ENCODE results near the gene ASMTL. TPM values are rescaled to one million over a fixed set of nuclear protein-coding genes. Genes with fewer than 3 reads are reported as not detected.
"Not testable (repeated sequence)": the region's sequence is repeated elsewhere in the genome, so short reads cannot be mapped to it uniquely, and the experiment has no call there.

Gene ASMTL
- total RNA-seq, 8 experiments from 2014 or later, result 15.1 to 46.3 (median 23.4) TPM

- Histone ChIP-seq H3K4me3 (no peak overlapping the region), H3K4me1 (replicated peaks in 1 of 2) (no peaks in the 10 kb centered on the region), H3K27ac (no peak overlapping the region)
- WGBS, 10 experiments, result 0% methylated on average over 3 of the region's 3 CpGs; no CpG with 5 or more reads in 9 of the 10 experiments
- in situ Hi-C loops (cut with MboI; ENCODE audit: low pct_unique_long_range_greater_than_20kb in 2 of 9, low sequenced_read_pairs in 9 of 9, unreplicated experiment in 9 of 9), result no loop called here
- no peak for ATAC-seq (replicated peaks in 6 of 8)
Measured at GRCh38 chrX:1488141-1488540, 35.4 kb upstream of the ASMTL start.

- in situ Hi-C loops (cut with MboI; ENCODE audit: low pct_unique_long_range_greater_than_20kb in 2 of 9, low sequenced_read_pairs in 9 of 9, unreplicated experiment in 9 of 9), result no loop called here
- ATAC-seq (replicated peaks in 6 of 8), result no peak
- Histone ChIP-seq H3K4me3 (no peak overlapping the region), H3K4me1 (replicated peaks in 1 of 2) (no peaks in the 10 kb centered on the region), H3K27ac (no peak overlapping the region)
- whole genome bisulfite sequencing, 10 experiments, result 0 to 95% (median 82%) methylated on average over 1 to 3 of the region's 5 CpGs; no CpG with 5 or more reads in 4 of the 10 experiments
Measured at GRCh38 chrX:1487401-1487800, 34.7 kb upstream of the ASMTL start.

- H3K27ac ChIP-seq, result no peak overlapping the region
- WGBS, 10 experiments, result 25 to 80% (median 70%) methylated on average over 1 to 6 of the region's 18 CpGs; no CpG with 5 or more reads in 4 of the 10 experiments
- in situ Hi-C loops (cut with MboI; ENCODE audit: low pct_unique_long_range_greater_than_20kb in 2 of 9, low sequenced_read_pairs in 9 of 9, unreplicated experiment in 9 of 9), result no loop called here
- H3K4me1 ChIP-seq (replicated peaks in 1 of 2), result peaks cover 0 to 3% of the 10 kb centered on the region in 2 donors
- no peak for ATAC-seq (replicated peaks in 6 of 8)
- no peak overlapping the region for H3K4me3 ChIP-seq
Measured at GRCh38 chrX:1486749-1487361, 34.1 kb upstream of the ASMTL start.

- 5 to 89% (median 78%) methylated on average over 2 to 5 of the region's 5 CpGs; no CpG with 5 or more reads in 4 of the 10 experiments for WGBS, 10 experiments
- peaks cover 4 to 6% of the 10 kb centered on the region in 2 donors for H3K4me1 ChIP-seq (replicated peaks in 1 of 2)
- ATAC-seq (replicated peaks in 6 of 8), result no peak
- in situ Hi-C loops (cut with MboI; ENCODE audit: low pct_unique_long_range_greater_than_20kb in 2 of 9, low sequenced_read_pairs in 9 of 9, unreplicated experiment in 9 of 9), result no loop called here
- H3K27ac ChIP-seq, result no peak overlapping the region
- H3K4me3 ChIP-seq, result no peak overlapping the region
Measured at GRCh38 chrX:1486177-1486576, 33.5 kb upstream of the ASMTL start.

GRCh38 chrX:1485033-1485432, 32.3 kb upstream of the ASMTL start:
- no peak for ATAC-seq (replicated peaks in 6 of 8)
- Histone ChIP-seq H3K4me3 (no peak overlapping the region), H3K27ac (no peak overlapping the region), H3K4me1 (replicated peaks in 1 of 2) (peaks cover 5 to 9% of the 10 kb centered on the region in 2 donors)
- in situ Hi-C loops (cut with MboI; ENCODE audit: low pct_unique_long_range_greater_than_20kb in 2 of 9, low sequenced_read_pairs in 9 of 9, unreplicated experiment in 9 of 9), result no loop called here
- WGBS, 10 experiments, result 52 to 100% (median 80%) methylated on average over 1 to 7 of the region's 9 CpGs; no CpG with 5 or more reads in 1 of the 10 experiments

GRCh38 chrX:1484638-1485019, 31.9 kb upstream of the ASMTL start:
- Histone ChIP-seq H3K27ac (no peak overlapping the region), H3K4me1 (replicated peaks in 1 of 2) (peaks cover 5 to 9% of the 10 kb centered on the region in 2 donors), H3K4me3 (no peak overlapping the region)
- WGBS, 10 experiments, result 50 to 100% (median 93%) methylated on average over 2 to 5 of the region's 5 CpGs; no CpG with 5 or more reads in 3 of the 10 experiments
- in situ Hi-C loops (cut with MboI; ENCODE audit: low pct_unique_long_range_greater_than_20kb in 2 of 9, low sequenced_read_pairs in 9 of 9, unreplicated experiment in 9 of 9), result no loop called here
- ATAC-seq (replicated peaks in 6 of 8), result no peak

- Histone ChIP-seq H3K4me1 (replicated peaks in 1 of 2) (peaks cover 5 to 9% of the 10 kb centered on the region in 2 donors), H3K4me3 (no peak overlapping the region), H3K27ac (no peak overlapping the region)
- no peak for ATAC-seq (replicated peaks in 6 of 8)
- 14 to 90% (median 80%) methylated on average over 2 to 7 of the region's 15 CpGs; no CpG with 5 or more reads in 3 of the 10 experiments for WGBS, 10 experiments
- in situ Hi-C loops (cut with MboI; ENCODE audit: low pct_unique_long_range_greater_than_20kb in 2 of 9, low sequenced_read_pairs in 9 of 9, unreplicated experiment in 9 of 9), result no loop called here
Measured at GRCh38 chrX:1483843-1484637, 31.3 kb upstream of the ASMTL start.

- H3K27ac ChIP-seq, result peak overlapping the region; percentile 89 to 94
- in situ Hi-C loops (cut with MboI; ENCODE audit: low pct_unique_long_range_greater_than_20kb in 2 of 9, low sequenced_read_pairs in 9 of 9, unreplicated experiment in 9 of 9); H3K4me3 ChIP-seq; ATAC-seq (replicated peaks in 6 of 8); H3K4me1 ChIP-seq (replicated peaks in 1 of 2): not testable (repeated sequence)
- no CpG with 5 or more reads among the region's 2 CpGs for WGBS, 10 experiments
Measured at GRCh38 chrX:1482530-1482928, 29.8 kb upstream of the ASMTL start.

GRCh38 chrX:1481636-1482529, 29.2 kb upstream of the ASMTL start:
- peak; percentile 96 to 99 (median 98) for ATAC-seq (replicated peaks in 6 of 8)
- peaks cover 5 to 9% of the 10 kb centered on the region in 2 donors for H3K4me1 ChIP-seq (replicated peaks in 1 of 2)
- WGBS, 10 experiments, result 0 to 51% (median 21%) methylated on average over 2 to 16 of the region's 26 CpGs
- H3K27ac ChIP-seq, result peak overlapping the region; percentile 89 to 94
- in situ Hi-C loops (cut with MboI; ENCODE audit: low pct_unique_long_range_greater_than_20kb in 2 of 9, low sequenced_read_pairs in 9 of 9, unreplicated experiment in 9 of 9), result no loop called here
- H3K4me3 ChIP-seq, result peak overlapping the region; percentile 12 to 32 (median 19)

- Histone ChIP-seq H3K4me1 (replicated peaks in 1 of 2) (peaks cover 5 to 9% of the 10 kb centered on the region in 2 donors), H3K4me3 (no peak overlapping the region), H3K27ac (no peak overlapping the region)
- in situ Hi-C loops (cut with MboI; ENCODE audit: low pct_unique_long_range_greater_than_20kb in 2 of 9, low sequenced_read_pairs in 9 of 9, unreplicated experiment in 9 of 9), result no loop called here
- WGBS, 10 experiments, result 25 to 100% (median 79%) methylated on average over 1 to 7 of the region's 8 CpGs; no CpG with 5 or more reads in 1 of the 10 experiments
- ATAC-seq (replicated peaks in 6 of 8), result no peak
Measured at GRCh38 chrX:1480082-1480785, 27.5 kb upstream of the ASMTL start.

- WGBS, 10 experiments, result 0 to 86% (median 70%) methylated on average over 1 to 5 of the region's 8 CpGs; no CpG with 5 or more reads in 2 of the 10 experiments
- no peak overlapping the region for H3K27ac ChIP-seq
- peaks cover 5 to 9% of the 10 kb centered on the region in 2 donors for H3K4me1 ChIP-seq (replicated peaks in 1 of 2)
- in situ Hi-C loops (cut with MboI; ENCODE audit: low pct_unique_long_range_greater_than_20kb in 2 of 9, low sequenced_read_pairs in 9 of 9, unreplicated experiment in 9 of 9), result no loop called here
- H3K4me3 ChIP-seq, result no peak overlapping the region
- ATAC-seq (replicated peaks in 6 of 8), result no peak
Measured at GRCh38 chrX:1477801-1478458, 25.2 kb upstream of the ASMTL start.

- H3K27ac ChIP-seq, result no peak overlapping the region
- WGBS, 10 experiments, result 22 to 75% (median 49%) methylated on average over 2 to 3 of the region's 3 CpGs; no CpG with 5 or more reads in 2 of the 10 experiments
- H3K4me3 ChIP-seq, result no peak overlapping the region
- no peak for ATAC-seq (replicated peaks in 6 of 8)
- in situ Hi-C loops (cut with MboI; ENCODE audit: low pct_unique_long_range_greater_than_20kb in 2 of 9, low sequenced_read_pairs in 9 of 9, unreplicated experiment in 9 of 9), result no loop called here
- peaks cover 5 to 7% of the 10 kb centered on the region in 2 donors for H3K4me1 ChIP-seq (replicated peaks in 1 of 2)
Measured at GRCh38 chrX:1477229-1477628, 24.5 kb upstream of the ASMTL start.

Data from motor neuron (in vitro differentiated cells).